ENCODE measurements around the gene IL20.

The IL20 gene

DNA sequence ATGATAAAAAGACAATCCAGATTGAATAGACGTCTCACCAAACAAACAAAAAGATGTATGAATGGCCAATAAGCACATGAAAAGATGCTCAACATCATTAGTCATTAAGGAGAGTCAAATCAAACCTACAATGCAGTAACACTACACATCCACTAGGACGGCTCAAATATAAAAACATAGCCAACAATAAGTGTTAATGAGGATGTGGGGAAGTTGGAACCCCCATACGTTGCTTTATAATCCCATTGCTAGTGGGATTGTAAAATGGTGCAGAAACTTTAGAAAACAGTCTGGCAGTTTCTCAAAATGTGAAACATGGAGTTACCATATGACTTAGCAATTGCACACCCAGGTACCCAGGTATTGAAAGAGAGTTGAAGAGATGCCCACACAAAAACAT is 17.1 kb downstream of the IL20 start:
- DNase-seq: no peak

GRCh38 chr1:206883160-206883559 is 17.7 kb downstream of the IL20 start:
- no peak for DNase-seq

DNA sequence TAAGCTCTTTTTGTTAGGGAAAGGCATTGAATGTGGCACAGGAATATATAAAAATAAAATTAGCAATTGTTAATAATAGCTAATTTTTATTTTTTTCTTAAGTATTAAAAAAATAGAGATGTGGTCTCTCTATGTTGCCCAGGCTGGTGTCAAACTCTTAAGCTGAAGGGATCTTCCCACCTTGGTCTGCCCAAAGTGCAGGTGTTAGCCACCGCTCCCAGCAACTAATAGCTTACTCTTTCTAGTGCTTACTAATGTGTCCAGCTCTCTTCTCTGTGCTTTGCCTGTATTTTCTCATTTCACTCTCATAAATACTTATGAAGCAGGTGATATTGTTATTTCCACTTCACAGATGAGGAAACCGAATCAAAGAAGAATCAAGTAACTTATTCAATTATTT is 18.5 kb downstream of the IL20 start:
- DNase-seq: no peak

DNA sequence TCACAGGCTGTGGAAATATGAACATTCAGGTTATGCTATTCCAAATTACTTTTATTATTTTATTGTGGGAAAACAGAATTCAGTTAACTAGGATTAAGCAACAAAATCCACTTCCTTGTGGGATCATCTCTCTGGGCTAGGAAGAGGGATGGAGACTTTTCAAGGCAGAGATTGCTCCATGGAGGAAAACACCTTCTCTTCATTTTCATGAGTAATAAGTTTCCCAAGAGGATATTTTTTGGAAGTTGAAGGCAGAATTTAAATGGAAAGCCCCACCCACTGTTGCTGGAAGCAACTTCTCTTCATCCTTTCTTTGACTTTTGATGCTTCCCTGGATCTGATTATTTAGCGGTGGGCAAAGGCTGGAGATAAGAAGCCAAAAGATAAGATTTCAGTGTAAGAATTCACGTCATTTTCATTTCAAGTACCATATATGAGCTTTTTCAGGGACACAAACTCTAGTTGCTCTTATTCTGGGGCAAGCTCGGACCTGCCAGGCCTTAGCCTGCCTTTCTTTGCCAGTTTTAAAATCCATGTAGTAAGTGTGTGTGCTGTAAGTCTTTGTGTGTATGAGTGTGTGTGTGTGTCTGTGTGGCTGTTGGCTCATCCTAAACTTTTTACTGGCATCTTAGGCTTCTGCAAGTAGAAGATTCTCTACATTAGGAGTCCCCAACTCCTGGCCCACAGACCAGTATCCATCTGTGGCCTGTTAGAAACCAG is 20.1 kb downstream of the IL20 start:
- no peak for DNase-seq

- no peak for DNase-seq
Observed at GRCh38 chr1:206886831-206887230, 21.4 kb downstream of the IL20 start.

DNA sequence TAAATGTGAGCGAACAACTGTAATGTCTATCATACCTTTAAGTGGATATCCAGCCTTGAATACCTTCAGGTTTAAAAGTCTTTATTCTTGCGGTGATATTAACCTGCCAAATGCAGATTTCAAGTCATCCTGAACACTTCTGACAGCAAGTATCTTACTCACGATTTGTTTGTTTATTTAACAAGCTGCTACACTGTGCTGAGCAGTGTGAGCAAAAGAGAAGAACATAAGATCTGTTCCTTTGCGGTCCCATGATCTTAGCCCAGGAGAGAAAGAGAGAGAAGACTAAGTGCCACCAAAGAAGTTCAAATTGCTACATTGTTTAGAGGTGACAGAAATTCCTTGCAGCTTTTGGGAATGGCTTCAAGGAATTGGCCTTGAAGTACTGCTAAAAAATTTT is 22.3 kb downstream of the IL20 start:
- DNase-seq: no peak

GRCh38 chr1:206890125-206891060 is 25.0 kb downstream of the IL20 start:
- DNase-seq: no peak

DNA sequence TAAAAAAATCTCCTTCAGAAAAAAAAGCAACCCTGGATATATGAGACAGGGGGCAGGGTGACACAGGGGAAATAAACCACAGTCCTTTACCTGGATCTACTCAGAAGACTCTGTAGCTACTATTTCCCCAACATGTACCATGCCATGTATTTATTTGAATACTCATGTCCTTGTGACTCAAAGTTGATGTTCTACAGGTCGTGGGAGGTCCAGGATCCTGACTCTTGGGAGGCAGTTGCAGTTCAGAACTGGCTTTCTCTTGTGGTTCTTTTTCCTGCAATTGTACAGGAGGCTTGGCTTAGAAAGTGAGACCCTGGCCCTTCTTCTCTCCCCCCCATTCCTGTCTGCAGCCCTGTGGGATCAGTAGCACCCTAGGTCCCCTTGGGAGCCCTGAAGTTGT is 26.0 kb downstream of the IL20 start:
- no peak for DNase-seq

DNA sequence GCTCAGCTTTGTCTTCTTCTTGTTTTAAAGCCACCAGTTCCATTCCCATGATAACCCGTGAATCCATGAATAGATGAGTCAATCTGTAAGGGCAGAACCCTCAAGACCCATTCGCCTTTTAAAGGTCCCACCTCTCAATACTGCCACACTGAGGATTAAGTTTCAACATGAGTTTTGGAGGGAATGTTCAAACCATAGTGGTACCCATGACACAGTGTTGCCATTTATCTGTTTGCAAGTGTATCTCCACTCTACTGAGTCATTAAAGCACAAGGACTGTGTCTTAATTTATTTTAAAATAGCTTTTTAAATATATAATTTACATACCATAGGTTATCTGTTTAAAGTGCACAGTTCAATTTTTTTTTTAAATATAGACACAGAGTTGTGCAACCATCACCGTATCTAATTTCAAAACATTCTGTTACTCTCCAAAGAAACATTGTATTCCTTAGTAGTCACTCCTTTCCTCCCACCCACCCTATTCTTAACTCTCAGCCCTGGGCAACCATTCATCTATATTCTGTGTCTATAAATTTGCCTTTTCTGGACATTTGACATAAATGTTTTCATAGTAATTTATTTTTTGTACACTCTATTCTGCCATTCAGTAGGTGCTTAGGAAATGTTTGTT is 27.0 kb downstream of the IL20 start:
- DNase-seq: no peak

DNA sequence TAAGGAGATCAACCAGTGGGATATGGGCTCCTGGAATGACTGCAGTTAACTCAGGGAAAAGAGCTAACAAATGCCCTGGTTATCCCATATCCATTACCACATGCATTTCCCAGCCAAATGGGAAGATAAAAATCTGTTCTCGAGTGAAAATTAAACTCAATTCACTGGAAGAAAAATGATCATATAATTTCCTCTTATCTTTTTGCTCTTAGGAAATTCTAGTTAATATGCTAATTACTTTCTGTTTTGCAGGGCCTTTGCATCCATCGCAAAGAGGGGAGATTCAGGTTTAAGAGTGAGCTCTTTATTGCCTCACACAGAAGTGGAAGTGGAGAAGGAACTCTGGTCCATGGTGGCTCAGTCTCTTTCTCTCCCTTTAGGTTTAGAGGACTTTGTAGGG is 28.0 kb downstream of the IL20 start:
- DNase-seq: no peak

DNA sequence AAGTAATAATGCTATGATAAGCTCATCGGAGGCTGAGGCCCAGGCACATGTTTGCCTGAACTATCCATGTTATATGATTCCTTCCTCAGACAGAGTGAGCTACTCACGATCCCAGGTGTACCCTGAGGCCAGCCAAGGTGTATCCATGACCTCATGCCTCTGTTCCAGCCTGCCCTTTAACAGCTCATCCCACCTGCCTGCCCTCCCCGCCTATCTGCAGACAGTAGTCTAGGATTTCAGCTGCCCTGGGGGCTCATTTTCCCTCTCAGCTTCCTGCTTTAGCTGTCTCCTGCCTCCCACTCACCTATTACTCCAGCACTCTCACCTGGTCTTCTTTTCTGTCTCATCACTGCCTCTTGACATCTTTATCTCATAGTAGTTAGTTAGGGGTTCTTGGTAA is 29.9 kb downstream of the IL20 start:
- no peak for DNase-seq

GRCh38 chr1:206895837-206896242 is 30.4 kb downstream of the IL20 start:
- no peak for DNase-seq

DNA sequence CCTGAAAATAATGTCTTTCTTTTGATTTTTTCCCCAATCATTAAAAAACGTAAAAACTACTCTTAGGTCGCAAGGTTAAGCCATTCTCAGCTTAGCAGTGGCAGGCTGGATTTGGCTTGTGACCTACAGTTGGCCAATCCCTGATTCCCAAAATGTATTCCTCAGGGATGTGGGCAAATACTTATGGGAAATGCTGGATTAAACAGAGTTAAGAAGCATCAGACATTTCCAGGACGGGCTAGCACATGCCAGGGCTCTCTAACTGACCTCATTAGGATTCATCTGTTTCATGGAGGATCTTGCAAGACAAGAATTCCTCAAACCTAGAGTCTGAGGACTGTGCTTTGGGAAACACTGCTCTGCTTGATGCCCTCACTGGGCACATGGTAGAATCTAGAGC is 30.8 kb downstream of the IL20 start:
- DNase-seq: peak; percentile 58

DNA sequence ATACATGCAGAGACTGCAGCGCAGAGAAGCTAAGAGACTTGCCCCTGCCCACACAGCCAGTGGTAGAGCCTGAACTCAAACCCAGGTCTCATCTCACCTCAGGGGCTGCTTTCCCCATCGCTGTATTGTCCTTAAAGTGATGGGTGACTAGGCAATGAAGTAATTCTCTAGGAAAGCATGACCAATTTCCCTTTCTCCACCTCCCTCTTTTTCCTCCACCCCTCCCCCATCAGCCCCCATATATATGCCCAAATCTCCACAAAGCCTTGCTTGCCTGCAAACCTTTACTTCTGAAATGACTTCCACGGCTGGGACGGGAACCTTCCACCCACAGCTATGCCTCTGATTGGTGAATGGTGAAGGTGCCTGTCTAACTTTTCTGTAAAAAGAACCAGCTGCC is 31.8 kb downstream of the IL20 start, which contains the start of gene IL24:
TSS of gene IL24 (plus strand) at position 269 of the 400 bp plus-strand sequence. CDS start 390 bp downstream, outside the sequence.
- DNase-seq: no peak

DNA sequence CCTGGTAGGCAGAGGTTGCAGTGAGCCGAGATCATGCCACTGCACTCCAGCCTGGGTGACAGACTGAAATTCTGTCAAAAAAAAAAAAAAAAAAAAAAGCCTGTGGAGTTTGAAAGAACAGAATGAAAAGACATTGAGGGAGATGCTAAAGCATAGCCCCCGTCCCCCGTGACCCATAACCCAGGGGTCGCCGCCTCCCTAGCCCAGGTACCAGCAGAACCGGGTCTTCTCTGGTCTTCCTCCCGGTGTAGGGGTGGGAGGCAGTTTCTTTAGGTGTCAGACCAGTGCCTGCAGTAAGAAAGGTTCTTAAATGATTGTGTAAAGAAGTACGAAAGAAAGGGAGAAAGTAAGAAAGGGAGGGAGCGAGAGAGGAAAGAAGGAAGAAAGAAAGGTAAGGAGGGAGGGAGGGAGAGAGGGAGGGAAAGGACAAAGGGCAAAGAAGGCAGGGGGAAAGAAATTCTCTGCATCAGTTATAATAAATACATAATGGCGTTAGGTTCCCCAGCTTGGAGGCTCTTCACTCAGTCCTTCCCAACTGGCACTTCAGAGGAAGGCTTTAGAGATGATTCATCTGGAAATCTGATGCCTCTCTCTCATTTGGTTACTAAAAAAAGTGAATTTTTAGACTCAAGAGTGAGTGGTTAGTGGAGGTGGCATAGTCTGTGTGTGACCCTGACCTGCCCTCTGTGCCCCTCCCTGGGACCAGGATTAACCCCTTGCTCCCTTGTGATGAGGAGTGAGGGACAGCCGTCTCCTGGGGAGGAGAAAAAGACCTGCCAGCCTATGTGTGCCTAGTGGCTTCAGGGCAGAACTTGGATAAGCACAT is 32.9 kb downstream of the IL20 start:
- DNase-seq: no peak

DNA sequence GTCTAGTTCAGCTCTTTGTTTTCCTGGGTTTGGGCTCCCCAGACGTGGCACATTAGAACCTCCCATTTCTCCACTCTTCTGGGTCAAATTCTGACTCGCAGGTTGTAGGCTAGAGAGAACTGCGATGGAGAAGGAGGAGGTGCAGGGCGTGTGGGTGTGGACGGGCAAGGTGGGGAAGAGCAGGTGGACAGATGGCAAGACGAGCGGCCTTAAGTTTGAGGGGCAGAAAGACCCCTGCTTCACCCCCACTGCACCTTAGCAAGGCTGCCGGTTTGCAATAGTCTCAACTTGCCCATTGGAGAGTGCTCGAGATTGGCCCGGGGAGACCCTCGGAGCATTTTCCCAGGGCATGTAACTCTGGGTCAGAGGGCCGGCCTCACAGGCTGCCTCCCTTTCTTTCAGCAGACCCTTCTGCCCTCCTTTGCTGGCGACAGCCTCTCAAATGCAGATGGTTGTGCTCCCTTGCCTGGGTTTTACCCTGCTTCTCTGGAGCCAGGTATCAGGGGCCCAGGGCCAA is 33.5 kb downstream of the IL20 start:
- no peak for DNase-seq

DNA sequence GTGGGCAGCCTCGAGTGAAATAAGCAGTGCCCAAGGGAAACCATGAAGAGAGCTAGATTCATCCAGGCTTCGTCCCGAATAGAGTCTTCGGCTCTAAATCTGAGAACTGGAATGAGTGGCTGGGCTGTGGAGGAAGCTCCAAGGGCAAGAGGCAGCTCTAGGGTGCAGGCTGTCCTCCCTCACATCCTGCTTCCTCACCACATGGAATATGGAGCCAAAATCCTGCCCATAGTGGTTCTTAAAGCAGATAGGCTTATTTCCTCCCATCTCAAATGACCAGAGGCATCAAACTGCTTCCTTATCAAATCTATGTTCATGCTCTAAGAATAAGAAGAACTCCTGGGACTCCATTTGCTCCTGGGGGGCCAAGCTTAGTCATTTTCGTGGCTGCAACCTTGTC is 34.3 kb downstream of the IL20 start:
- DNase-seq: no peak

DNA sequence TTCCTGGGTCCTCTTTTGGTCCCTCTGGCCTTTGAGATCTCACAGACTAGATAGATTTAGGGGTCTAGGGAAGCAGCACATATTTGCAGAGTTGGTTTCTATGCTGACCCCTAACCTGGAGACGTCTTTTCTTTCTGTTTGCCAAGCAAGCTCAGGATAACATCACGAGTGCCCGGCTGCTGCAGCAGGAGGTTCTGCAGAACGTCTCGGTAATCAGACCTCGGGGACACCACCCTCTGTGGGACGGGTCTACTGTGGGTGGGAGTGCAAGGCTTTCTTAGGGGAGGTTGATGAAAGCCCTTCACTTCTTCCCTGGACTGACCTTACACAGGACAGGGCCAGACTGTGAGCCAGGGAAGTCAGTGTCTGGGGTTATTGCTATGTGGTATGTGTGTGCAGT is 34.7 kb downstream of the IL20 start:
- no peak for DNase-seq

DNA sequence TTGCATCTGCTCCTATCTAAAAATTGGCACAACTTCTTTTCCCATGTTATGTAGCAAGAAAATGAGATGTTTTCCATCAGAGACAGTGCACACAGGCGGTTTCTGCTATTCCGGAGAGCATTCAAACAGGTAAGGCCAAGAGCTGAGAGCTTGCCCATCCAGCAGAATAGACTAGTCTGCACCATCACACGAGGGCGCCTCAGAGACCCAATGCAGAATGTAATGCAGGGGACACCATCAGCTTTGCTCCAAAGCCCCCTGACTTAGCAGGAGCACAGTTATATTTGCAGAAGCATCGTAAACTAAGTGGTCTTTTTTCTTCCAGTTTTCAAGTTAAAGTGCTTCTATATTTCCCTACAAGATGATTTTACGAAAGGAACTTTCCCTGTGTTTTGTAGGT is 36.5 kb downstream of the IL20 start:
- DNase-seq: no peak

- no peak for DNase-seq
Observed at GRCh38 chr1:206902702-206903101, 37.3 kb downstream of the IL20 start.

- no peak for DNase-seq
Observed at GRCh38 chr1:206903687-206904086, 38.3 kb downstream of the IL20 start.

DNA sequence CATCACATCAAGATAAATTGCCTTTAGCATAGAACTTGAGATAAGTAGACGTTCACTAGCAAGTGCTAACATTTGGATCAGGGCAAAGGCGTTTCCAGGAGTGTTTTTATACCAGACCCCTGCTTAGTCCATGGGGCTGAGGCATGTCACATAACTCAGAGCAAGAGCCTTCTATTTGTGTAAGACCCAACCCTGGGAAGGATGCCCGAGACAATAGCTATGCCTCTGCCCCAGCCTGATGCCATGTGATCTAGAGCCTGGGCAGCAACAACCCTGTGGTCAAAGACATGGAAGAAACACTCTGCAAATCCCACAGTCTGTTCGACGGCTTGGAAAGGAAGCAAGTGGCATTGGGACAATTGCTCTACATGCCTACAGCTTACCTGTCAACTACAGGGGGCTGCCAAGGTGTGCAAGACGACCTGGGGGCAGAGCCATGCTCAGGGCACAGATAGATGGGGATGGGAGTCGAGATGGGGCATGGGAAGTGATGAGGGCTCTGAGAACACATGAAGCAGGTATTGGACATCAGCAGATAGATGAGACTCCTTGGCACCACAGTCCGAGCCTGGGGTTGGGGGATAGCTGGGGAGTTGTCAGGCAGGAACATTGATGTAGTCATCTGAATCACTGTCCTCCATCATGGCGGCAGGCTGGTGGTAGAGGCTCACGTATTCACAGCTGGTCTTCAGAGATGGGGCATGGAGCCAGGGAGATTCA is 39.2 kb downstream of the IL20 start:
- no peak for DNase-seq
